22Rv1 (cell line): ENCODE data around the gene CSRP2.

Experiments
- ZFX ChIP-seq: fragments of 450-650 bp; IDR thresholded peaks from 2 replicates; pipeline ENCODE4 v1.6.1; 2017; ENCODE audit warnings: antibody characterized with exemption, borderline replicate concordance
- TF ChIP-seq, protein P1 (sequence below): fragments of 450-650 bp; IDR thresholded peaks from 2 replicates; pipeline ENCODE4 v1.5.1; 2017; ENCODE audit warnings: mild to moderate bottlenecking

GRCh38 chr12:76920172-76921099, 41.6 kb upstream of the CSRP2 start:
- TF ChIP-seq, protein P1, sequence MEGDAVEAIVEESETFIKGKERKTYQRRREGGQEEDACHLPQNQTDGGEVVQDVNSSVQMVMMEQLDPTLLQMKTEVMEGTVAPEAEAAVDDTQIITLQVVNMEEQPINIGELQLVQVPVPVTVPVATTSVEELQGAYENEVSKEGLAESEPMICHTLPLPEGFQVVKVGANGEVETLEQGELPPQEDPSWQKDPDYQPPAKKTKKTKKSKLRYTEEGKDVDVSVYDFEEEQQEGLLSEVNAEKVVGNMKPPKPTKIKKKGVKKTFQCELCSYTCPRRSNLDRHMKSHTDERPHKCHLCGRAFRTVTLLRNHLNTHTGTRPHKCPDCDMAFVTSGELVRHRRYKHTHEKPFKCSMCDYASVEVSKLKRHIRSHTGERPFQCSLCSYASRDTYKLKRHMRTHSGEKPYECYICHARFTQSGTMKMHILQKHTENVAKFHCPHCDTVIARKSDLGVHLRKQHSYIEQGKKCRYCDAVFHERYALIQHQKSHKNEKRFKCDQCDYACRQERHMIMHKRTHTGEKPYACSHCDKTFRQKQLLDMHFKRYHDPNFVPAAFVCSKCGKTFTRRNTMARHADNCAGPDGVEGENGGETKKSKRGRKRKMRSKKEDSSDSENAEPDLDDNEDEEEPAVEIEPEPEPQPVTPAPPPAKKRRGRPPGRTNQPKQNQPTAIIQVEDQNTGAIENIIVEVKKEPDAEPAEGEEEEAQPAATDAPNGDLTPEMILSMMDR: no peak
- TF ChIP-seq ZFX: no peak
